22Rv1 (cell line): Measurements from ENCODE around the gene PIK3R5.

Experiments used
- CTCF ChIP-seq: fragments of 450-650 bp; IDR thresholded peaks from 2 replicates; pipeline ENCODE4 v1.5.1; 2017; ENCODE audit warnings: mild to moderate bottlenecking
- ZFX ChIP-seq: fragments of 450-650 bp; IDR thresholded peaks from 2 replicates; pipeline ENCODE4 v1.6.1; 2017; ENCODE audit warnings: antibody characterized with exemption, borderline replicate concordance

- TF ChIP-seq CTCF (peak; percentile 8; the same call in 1 of the 2 replicates), ZFX (no peak)
Observed at GRCh38 chr17:8986295-8986694, 20.8 kb upstream of the PIK3R5 start.
